ENCODE measurements around the gene COX4I1. TPM values are rescaled to one million over a fixed set of nuclear protein-coding genes. Genes with fewer than 3 reads are reported as not detected.

The COX4I1 gene
- 1,000 to 10,000 TPM in 1 of 4 donors, 100 to 1,000 TPM in 3; 627 to 1,031 (median 770) TPM for total RNA-seq
- polyA plus RNA-seq: 1,000 to 10,000 TPM; 1,066 to 1,800 (median 1,530) TPM
- long read RNA-seq, donor 1, transcript COX4I1-217 (1 exons, 3,946 nt): minor isoform, 51 of 387 reads
- long read RNA-seq, donor 1, transcript COX4I1-201 (5 exons, 708 nt): major isoform, 302 of 387 reads
- long read RNA-seq, donor 1, partial matches to known transcripts: 20 of 387 reads
- long read RNA-seq, donor 1, other reads (novel, unspliced or antisense): 6 of 387 reads
- long read RNA-seq, donor 2, transcript COX4I1-203 (5 exons, 873 nt): minor isoform, 5 of 602 reads
- long read RNA-seq, donor 2, transcript COX4I1-215 (3 exons, 2,271 nt): minor isoform, 29 of 602 reads
- long read RNA-seq, donor 2, transcript COX4I1-201 (5 exons, 708 nt): major isoform, 532 of 602 reads
- long read RNA-seq, donor 2, partial matches to known transcripts: 12 of 602 reads
- long read RNA-seq, donor 2, other reads (novel, unspliced or antisense): 15 of 602 reads

DNA sequence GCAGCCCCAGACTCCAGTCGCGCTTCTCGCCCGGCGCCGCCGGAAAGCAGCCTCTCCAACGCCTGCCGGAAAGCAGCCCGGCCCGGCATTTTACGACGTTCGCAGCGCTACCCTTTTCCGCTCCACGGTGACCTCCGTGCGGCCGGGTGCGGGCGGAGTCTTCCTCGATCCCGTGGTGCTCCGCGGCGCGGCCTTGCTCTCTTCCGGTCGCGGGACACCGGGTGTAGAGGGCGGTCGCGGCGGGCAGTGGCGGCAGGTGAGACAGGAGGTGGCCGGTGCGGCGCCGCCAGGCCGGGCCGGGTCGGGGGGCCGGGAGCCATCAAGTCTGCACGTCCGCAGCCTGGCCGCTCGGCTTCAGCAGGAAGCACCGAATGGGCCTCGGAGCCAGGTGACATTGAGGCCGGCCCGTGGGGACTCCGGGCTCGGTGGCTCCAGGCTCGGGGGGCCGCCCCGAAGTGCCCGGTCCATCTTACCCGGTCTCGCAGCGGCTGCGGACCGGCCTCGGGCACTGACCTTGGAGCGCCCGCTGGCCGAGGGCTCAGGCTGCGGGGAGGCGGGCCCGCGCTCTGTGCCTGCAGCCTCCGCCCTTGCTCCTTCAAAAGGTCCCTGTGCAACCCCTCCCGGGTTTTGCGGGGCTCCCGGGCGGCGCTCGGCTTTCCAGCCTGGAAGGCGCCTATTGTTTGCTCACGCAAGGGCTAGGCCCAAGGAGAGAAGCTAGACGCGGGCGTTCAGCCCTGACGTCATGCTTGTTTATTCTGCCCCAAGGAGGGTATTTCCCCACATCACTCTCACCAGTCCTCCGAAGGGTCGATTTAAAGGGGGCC lies at the start of gene COX4I1, which contains the start of gene EMC8:
Gene COX4I1, plus strand, starts transcription at position 199 of the 824 bp plus-strand sequence. CDS start 1,511 bp downstream, outside the sequence.
Gene EMC8, minus strand, starts transcription at position 48 of the 824 bp plus-strand sequence. CDS start 249 bp downstream, outside the sequence.
- H3K9me3 ChIP-seq: no peaks in the 10 kb centered on the region
- 0 to 1% (median 0%) methylated on average over 66 to 87 of the region's 87 CpGs for WGBS, 3 donors
- peak; percentile 97 to 99 (median 98) for ATAC-seq
- intact Hi-C loops (cut with DNase I): loop anchor here in 1 of 2 donors (10.0 kb wide), 1 partner anchor 1515 kb away; the partner anchor contains the start of gene C16orf95
- H3K27ac ChIP-seq: peak within 1 kb of the TSS; percentile 97
- DNase-seq: peak; percentile 97 to 98
- H3K36me3 ChIP-seq (ENCODE audit: insufficient read depth in 1 of 2, low read depth in 1 of 2): peaks cover 8 to 64% of the 10 kb centered on the region in 2 donors
- peak within 1 kb of the TSS; percentile 100 for H3K4me3 ChIP-seq
- TF ChIP-seq, protein P1, sequence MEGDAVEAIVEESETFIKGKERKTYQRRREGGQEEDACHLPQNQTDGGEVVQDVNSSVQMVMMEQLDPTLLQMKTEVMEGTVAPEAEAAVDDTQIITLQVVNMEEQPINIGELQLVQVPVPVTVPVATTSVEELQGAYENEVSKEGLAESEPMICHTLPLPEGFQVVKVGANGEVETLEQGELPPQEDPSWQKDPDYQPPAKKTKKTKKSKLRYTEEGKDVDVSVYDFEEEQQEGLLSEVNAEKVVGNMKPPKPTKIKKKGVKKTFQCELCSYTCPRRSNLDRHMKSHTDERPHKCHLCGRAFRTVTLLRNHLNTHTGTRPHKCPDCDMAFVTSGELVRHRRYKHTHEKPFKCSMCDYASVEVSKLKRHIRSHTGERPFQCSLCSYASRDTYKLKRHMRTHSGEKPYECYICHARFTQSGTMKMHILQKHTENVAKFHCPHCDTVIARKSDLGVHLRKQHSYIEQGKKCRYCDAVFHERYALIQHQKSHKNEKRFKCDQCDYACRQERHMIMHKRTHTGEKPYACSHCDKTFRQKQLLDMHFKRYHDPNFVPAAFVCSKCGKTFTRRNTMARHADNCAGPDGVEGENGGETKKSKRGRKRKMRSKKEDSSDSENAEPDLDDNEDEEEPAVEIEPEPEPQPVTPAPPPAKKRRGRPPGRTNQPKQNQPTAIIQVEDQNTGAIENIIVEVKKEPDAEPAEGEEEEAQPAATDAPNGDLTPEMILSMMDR (IDR thresholded peaks at IDR 0.05): no peak
- no peaks in the 10 kb centered on the region for H3K27me3 ChIP-seq (ENCODE audit: insufficient read depth in 3 of 3, low read length in 2 of 3)
- peaks cover 34% of the 10 kb centered on the region for H3K4me1 ChIP-seq

DNA sequence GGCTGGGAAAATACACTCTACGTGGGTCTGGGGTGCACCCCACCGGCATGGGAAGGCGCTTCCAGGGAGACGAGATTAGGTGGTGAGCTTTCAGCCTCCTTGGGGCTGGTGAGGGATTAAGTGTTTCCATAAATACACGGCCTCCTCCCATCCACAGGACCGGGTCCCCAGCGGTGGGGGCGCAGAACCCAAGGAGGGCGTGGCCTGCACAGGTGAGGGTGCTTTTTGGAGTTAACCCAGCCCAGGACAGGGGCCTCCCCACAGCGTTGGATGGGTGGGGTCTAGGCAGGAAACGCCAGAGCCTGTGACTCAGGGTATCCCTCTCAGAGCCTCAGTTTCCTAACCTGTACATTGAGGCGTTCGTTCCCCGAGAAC lies 49.7 kb upstream of the COX4I1 start:
- 32 to 33% (median 32%) methylated on average over 10 to 14 of the region's 14 CpGs for WGBS, 3 donors
- intact Hi-C loops (cut with DNase I): no loop called here
- peak overlapping the region; percentile 68 for H3K4me3 ChIP-seq
- H3K9me3 ChIP-seq: no peaks in the 10 kb centered on the region
- peaks cover 11% of the 10 kb centered on the region for H3K4me1 ChIP-seq
- no peak for DNase-seq
- no peak overlapping the region for H3K27ac ChIP-seq
- TF ChIP-seq, protein P1 (IDR thresholded peaks at IDR 0.05): no peak
- ATAC-seq: no peak
- no peaks in the 10 kb centered on the region for H3K36me3 ChIP-seq (ENCODE audit: insufficient read depth in 1 of 2, low read depth in 1 of 2)
- peaks cover 0 to 31% (median 0%) of the 10 kb centered on the region in 3 donors for H3K27me3 ChIP-seq (ENCODE audit: insufficient read depth in 3 of 3, low read length in 2 of 3)

DNA sequence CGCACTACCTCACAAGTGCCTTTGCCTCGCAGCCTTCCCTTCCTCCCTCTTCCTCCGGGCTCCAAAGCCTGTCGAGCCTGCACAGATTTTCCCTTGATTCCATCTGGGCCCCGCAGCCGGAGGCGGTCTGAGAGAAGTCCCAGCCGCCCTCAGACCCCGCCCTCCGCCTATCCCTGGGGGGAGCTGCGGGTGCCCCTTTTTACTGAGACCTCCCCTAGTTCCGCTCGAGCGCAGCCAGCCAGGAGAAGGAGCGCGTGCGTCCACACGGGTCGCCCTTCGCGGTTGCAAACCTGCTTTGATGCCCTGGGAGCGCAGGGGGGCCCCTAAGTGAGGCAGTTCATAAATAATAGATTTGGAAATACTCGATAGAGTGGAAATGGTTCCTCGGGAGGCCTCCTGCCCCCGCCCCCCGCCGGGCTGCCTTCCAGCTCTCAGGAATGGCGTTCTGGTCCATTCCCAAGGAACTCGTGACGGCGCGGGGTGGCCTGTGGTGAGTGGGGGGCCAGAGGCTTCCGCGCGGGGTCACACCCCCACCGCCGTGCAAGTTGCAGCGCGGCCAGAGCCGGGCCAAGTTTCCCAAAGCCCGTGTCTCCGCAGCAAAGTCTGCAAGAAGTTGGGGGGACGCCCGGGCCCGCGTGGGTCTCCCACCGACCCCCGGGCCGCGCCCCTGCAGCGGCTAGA lies 49.2 kb upstream of the COX4I1 start:
- DNase-seq (no peak), ATAC-seq (peak in 2 of 4 donors; percentile 26 to 27)
- Histone ChIP-seq H3K27ac (no peak overlapping the region), H3K9me3 (no peaks in the 10 kb centered on the region), H3K36me3 (ENCODE audit: insufficient read depth in 1 of 2, low read depth in 1 of 2) (no peaks in the 10 kb centered on the region), H3K4me1 (peaks cover 11% of the 10 kb centered on the region), H3K27me3 (ENCODE audit: insufficient read depth in 3 of 3, low read length in 2 of 3) (peaks cover 0 to 31% (median 0%) of the 10 kb centered on the region in 3 donors), H3K4me3 (peak overlapping the region; percentile 68)
- TF ChIP-seq, protein P1 (IDR thresholded peaks at IDR 0.05): no peak
- intact Hi-C loops (cut with DNase I): no loop called here
- 3 to 5% (median 3%) methylated on average over 48 to 51 of the region's 51 CpGs for WGBS, 3 donors
